Lung microvascular endothelial cell (primary cell): ENCODE results near the gene RAB14. TPM values are rescaled to one million over a fixed set of nuclear protein-coding genes. Genes with fewer than 3 reads are reported as not detected.
"Not testable (repeated sequence)": the region's sequence is repeated elsewhere in the genome, so short reads cannot be mapped to it uniquely, and the experiment has no call there.

Experiments used
- DNase-seq, 2 donors: peaks; one replicate each; pipeline versions ENCODE4 v3.0.0 to v3.0.0-alpha.2; 2010; ENCODE audit warnings: low read depth in 2 of 2
- total RNA-seq: library from RNA; depleted of rRNA; stranded (reverse); fragments of >200 nt; gene quantifications from 2 replicates; pipeline ENCODE4 v1.2.1, GENCODE V29; 2014

The RAB14 gene
- total RNA-seq, 1 donor from 2014 or later, result 24.4 TPM

GRCh38 chr9:121168052-121168451 lies 33.6 kb downstream of the RAB14 start:
- DNase-seq, result no peak

- no peak for DNase-seq
These were observed 41.6 kb downstream of the RAB14 start for GRCh38 chr9:121160025-121160424.

DNA sequence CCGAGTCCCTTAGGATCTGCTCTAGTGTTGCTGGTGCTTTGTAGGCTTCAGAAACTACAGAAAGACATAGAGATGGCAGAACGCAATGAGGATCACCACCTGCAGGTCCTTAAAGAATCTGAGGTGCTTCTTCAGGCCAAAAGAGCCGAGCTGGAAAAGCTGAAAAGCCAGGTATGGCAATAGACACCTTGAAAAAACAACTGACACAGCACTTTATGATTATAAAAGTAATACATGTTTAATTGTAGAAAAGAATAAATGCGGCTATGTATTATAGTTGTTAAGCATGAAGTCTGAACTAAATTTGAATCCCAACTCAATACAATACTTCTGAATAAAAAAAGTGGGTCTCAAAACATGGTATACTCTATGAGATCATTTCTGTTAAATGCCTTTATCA lies 43.7 kb downstream of the RAB14 start:
- DNase-seq, result no peak

GRCh38 chr9:121156263-121156731 lies 45.4 kb downstream of the RAB14 start:
- peak; percentile 46 to 68 for DNase-seq

GRCh38 chr9:121154782-121155181 lies 46.9 kb downstream of the RAB14 start:
- DNase-seq, result no peak

DNA sequence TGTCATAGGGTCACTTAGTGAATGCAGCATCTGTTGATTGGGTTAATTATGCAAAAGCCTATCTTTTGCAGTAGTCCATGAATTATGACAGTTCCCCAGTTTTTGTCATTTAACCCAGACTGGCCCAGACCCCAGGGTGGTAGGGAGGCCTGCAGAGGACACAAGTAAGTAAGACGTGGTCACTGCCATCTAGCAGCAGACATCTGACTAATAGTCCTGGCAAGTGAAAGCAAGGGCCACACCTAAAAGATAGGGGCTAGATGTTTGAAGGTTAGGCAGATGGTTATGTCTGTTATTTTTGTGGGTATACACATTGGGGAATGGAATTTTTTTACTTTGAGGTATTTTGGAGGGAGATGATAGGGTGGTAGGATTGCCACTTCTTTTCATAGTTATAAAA lies 48.0 kb downstream of the RAB14 start:
- DNase-seq, result no peak

- no peak for DNase-seq
These were observed 51.5 kb downstream of the RAB14 start for GRCh38 chr9:121150188-121150587.

- DNase-seq, result no peak
These were observed 57.2 kb downstream of the RAB14 start for GRCh38 chr9:121144482-121144881.

GRCh38 chr9:121143771-121144170 lies 57.9 kb downstream of the RAB14 start:
- DNase-seq, result no peak

DNA sequence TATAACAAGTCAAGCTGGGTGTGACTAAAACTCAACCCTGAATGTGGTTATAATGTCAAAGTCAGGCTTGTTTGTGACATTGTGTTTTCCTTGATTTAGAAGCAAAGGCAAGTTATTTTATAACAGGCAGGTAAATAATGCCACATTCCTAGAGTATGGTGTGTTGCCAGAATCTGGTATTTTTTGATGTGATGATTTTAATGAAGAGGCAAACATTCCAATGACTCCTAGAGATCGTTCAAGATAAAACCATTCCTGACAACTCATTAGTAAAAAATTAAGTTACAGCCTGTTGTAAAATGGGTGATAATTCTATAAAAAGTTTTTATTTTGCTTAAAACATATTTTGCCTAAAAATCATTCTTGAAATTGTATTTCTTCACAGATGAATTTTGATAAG lies 60.0 kb downstream of the RAB14 start:
- no peak for DNase-seq

- DNase-seq, result no peak
These were observed 60.4 kb downstream of the RAB14 start for GRCh38 chr9:121141306-121141705.

DNA sequence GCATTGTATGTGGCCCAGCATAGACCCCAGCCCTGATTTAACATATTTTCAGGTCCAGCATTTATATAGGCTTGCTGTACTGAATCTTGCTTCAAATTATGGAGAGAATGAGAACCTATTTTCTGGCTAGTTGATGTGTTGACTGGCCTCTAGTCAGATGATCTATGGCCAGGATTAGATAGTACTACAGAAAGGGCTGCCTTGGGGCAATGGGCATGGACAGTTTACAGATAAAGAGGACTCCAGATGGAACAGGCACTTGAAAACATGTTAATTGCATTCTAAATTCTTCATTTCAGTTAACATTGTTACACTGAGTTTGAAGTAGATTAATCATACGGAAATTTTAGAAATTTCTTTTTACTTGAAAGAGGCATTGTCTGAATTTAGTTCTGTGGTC lies 61.5 kb downstream of the RAB14 start:
- DNase-seq, result no peak

DNA sequence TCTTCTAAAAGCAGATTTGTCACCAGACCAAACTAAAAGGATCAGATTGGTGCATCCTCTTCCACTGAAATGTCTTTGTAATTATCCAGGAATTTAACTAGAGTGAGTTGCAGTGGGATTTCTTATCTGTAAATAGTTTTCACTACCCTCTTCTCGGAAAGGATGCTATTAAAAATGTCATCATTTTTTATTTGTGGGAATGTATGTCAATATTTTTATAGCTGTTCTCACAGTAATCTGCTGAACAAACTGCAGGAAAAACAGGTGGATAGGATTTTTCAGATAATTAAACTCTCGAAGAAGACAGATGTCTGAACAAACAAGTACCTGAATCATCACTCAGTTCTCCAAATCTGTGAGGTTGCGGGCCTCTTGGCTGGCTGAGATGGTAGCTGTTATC lies 62.7 kb downstream of the RAB14 start:
- no peak for DNase-seq

DNA sequence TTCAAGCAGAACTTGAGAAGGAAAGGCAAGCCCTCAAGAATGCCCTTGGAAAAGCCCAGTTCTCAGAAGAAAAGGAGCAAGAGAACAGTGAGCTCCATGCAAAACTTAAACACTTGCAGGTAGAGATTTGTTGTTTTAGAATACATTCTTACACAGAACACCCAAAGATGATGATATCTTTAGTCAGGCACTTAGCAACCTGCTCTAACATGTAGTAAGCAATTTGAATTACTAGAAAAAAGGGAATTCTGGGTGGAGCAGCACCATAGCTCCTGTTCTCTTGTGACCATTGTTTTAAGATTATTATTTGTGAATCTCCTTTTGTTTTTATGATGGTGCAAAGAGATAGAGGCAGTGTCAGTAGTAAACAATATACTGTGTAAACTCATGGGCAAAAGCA lies 63.1 kb downstream of the RAB14 start:
- DNase-seq, result no peak

DNA sequence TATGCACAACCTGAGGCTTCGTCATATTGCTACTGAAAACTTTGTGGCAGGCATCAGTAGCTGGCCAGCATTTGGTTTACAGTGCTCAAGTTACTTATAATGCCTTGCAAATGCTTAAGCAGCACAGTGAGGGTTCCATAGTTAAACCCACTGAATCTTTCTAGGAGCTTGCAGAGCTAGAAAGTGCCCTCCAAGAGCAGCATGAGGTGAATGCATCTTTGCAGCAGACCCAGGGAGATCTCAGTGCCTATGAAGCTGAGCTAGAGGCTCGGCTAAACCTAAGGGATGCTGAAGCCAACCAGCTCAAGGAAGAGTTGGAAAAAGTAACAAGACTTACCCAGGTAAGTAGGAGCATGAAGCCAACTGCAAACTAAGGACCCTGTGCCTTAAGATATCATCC lies 66.0 kb downstream of the RAB14 start:
- no peak for DNase-seq

DNA sequence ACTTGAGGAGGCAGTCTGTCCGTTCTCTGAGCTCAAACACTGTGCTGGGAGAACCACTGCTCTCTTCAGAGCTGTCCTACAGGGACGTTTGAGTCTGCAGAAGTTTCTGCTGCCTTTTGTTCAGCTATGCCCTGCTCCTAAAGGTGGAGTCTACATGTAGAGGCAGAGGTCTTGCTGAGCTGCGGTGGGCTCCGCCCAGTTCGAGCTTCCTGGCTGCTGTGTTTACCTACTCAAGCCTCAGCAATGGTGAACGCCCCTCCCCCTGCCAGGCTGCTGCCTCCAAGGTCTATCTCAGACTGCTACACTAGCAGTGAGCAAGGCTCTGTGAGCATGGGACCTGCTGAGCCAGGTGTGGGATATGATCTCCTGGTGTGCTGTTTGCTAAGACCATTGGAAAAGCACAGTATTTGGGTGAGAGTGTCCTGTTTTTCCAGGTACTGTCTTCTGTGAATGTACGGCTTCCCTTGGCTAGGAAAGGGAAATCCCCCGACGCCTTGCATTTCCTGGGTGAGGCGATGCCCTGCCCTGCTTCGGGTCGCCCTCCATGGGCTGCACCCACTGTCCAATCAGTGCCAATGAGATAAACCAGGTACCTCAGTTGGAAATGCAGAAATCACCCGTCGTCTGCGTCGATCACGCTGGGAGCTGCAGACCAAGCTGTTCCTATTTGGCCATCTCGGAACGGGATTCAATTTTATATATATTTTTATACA lies 68.4 kb downstream of the RAB14 start:
- no peak for DNase-seq

- not testable (repeated sequence) for DNase-seq
These were observed 72.3 kb downstream of the RAB14 start for GRCh38 chr9:121129384-121129783.

Other genes with a start within 250 kb of the RAB14 start
- gene C5, start 151.6 kb downstream of the RAB14 start, total RNA-seq, result 0.60 and 0.65 TPM in 2 replicates
- 7.2 and 9.5 TPM in 2 replicates for gene CNTRL, start 126.9 kb downstream of the RAB14 start, total RNA-seq
- 159 and 303 TPM in 2 replicates for gene GSN, start 66.3 kb upstream of the RAB14 start, total RNA-seq
- 226 and 509 TPM in 2 replicates for gene STOM, start 168.4 kb upstream of the RAB14 start, total RNA-seq